Kidney tubule cell (primary cell): Measurements from ENCODE around the gene ZBTB4.

Source experiments
- DNase-seq: peaks from one replicate; pipeline ENCODE4 v3.0.0-alpha.2; 2018; ENCODE audit warnings: low spot score

The ZBTB4 gene

GRCh38 chr17:7440113-7440833 lies 39.2 kb downstream of the ZBTB4 start:
- peak; percentile 70 for DNase-seq

- peak; percentile 18 for DNase-seq
Observed at GRCh38 chr17:7439462-7440112, 39.8 kb downstream of the ZBTB4 start, which contains the start of gene FGF11. Gene FGF11 (plus strand): TSS chr17:7439512. CDS start chr17:7439621, 109 bp downstream.

GRCh38 chr17:7438656-7439460 lies 40.6 kb downstream of the ZBTB4 start:
- no peak for DNase-seq

- DNase-seq: peak; percentile 52
Observed at GRCh38 chr17:7437950-7438614, 41.3 kb downstream of the ZBTB4 start.

GRCh38 chr17:7437369-7437863 lies 42.0 kb downstream of the ZBTB4 start:
- DNase-seq: no peak

GRCh38 chr17:7436556-7437368 lies 42.7 kb downstream of the ZBTB4 start:
- DNase-seq: peak; percentile 91

- DNase-seq: peak; percentile 63
Observed at GRCh38 chr17:7435676-7436555, 43.5 kb downstream of the ZBTB4 start.

GRCh38 chr17:7432296-7432695 lies 47.1 kb downstream of the ZBTB4 start:
- no peak for DNase-seq

- DNase-seq: no peak
Observed at GRCh38 chr17:7431231-7431630, 48.2 kb downstream of the ZBTB4 start.

- no peak for DNase-seq
Observed at GRCh38 chr17:7429722-7430121, 49.7 kb downstream of the ZBTB4 start.

GRCh38 chr17:7428557-7428956 lies 50.9 kb downstream of the ZBTB4 start, which contains the start of gene SPEM3:
Gene SPEM3 (plus strand): TSS chr17:7428857. CDS start chr17:7428903, 46 bp downstream.
- DNase-seq: no peak

- DNase-seq: no peak
Observed at GRCh38 chr17:7427549-7427948, 51.9 kb downstream of the ZBTB4 start.

GRCh38 chr17:7426896-7427489 lies 52.4 kb downstream of the ZBTB4 start:
- DNase-seq: no peak

GRCh38 chr17:7426203-7426863 lies 53.1 kb downstream of the ZBTB4 start:
- DNase-seq: no peak

- no peak for DNase-seq
Observed at GRCh38 chr17:7425756-7426155, 53.7 kb downstream of the ZBTB4 start.

GRCh38 chr17:7425316-7425715 lies 54.1 kb downstream of the ZBTB4 start, which contains the start of gene SPEM2:
Gene SPEM2 (plus strand): TSS chr17:7425616. CDS start chr17:7425689, 73 bp downstream.
- DNase-seq: no peak

- DNase-seq: no peak
Observed at GRCh38 chr17:7423679-7424078, 55.8 kb downstream of the ZBTB4 start.

GRCh38 chr17:7421186-7421585 lies 58.2 kb downstream of the ZBTB4 start:
- no peak for DNase-seq
